Dendritic cell treated with granulocyte-macrophage colony-stimulating factor and Interleukin-4, amounts not matched to agents 40 ng/mL and 50 ng/mL, for 4 days (primary cell): ENCODE results near the gene VCX.
"Not testable (repeated sequence)": the region's sequence is repeated elsewhere in the genome, so short reads cannot be mapped to it uniquely, and the experiment has no call there.

ENCODE experiments used
- H3K27ac Mint-ChIP-seq: one replicate; pipeline ENCODE4 v1.8.0; 2022; ENCODE audit warnings: mild to moderate bottlenecking, mixed read lengths
- H3K27me3 Mint-ChIP-seq: one replicate; pipeline ENCODE4 v1.8.0; 2022; ENCODE audit warnings: mild to moderate bottlenecking, mixed read lengths
- H3K36me3 Mint-ChIP-seq: one replicate; pipeline ENCODE4 v1.8.0; 2022; ENCODE audit warnings: low read depth, mixed read lengths
- H3K4me1 Mint-ChIP-seq: one replicate; pipeline ENCODE4 v1.8.0; 2022; ENCODE audit warnings: low read depth, mixed read lengths
- H3K4me3 Mint-ChIP-seq: one replicate; pipeline ENCODE4 v1.8.0; 2022; ENCODE audit warnings: mild to moderate bottlenecking, moderate library complexity, mixed read lengths
- H3K9me3 Mint-ChIP-seq: one replicate; pipeline ENCODE4 v1.8.0; 2022; ENCODE audit warnings: mixed read lengths
- intact Hi-C: fragments of 100-400 bp; cut with micrococcal nuclease; formaldehyde crosslinking; loops from one replicate; pipeline ENCODE4 v1.15.0; 2022

The VCX gene

GRCh38 chrX:7842871-7843270, at the start of gene VCX:
VCX (plus strand) TSS chrX:7843171; CDS start chrX:7843204, 33 bp downstream.
- H3K4me3 Mint-ChIP-seq, H3K9me3 Mint-ChIP-seq, H3K27ac Mint-ChIP-seq, H3K4me1 Mint-ChIP-seq, H3K27me3 Mint-ChIP-seq, H3K36me3 Mint-ChIP-seq, intact Hi-C loops: not testable (repeated sequence)

GRCh38 chrX:7798327-7798726, 44.6 kb upstream of the VCX start:
- Mint-ChIP-seq H3K27ac (no peak overlapping the region), H3K27me3 (no peaks in the 10 kb centered on the region), H3K9me3 (peaks cover 13% of the 10 kb centered on the region), H3K4me1 (no peaks in the 10 kb centered on the region), H3K4me3 (no peak overlapping the region), H3K36me3 (no peaks in the 10 kb centered on the region)
- intact Hi-C loops: no loop called here

GRCh38 chrX:7801711-7802110, 41.3 kb upstream of the VCX start:
- Mint-ChIP-seq H3K27me3 (no peaks in the 10 kb centered on the region), H3K36me3 (no peaks in the 10 kb centered on the region), H3K4me3 (no peak overlapping the region), H3K4me1 (no peaks in the 10 kb centered on the region), H3K9me3 (peaks cover 18% of the 10 kb centered on the region), H3K27ac (no peak overlapping the region)
- intact Hi-C loops: no loop called here

- H3K9me3 Mint-ChIP-seq: peaks cover 9% of the 10 kb centered on the region
- H3K36me3 Mint-ChIP-seq: no peaks in the 10 kb centered on the region
- no peak overlapping the region for H3K4me3 Mint-ChIP-seq
- no peaks in the 10 kb centered on the region for H3K27me3 Mint-ChIP-seq
- H3K4me1 Mint-ChIP-seq: no peaks in the 10 kb centered on the region
- H3K27ac Mint-ChIP-seq: no peak overlapping the region
- intact Hi-C loops: no loop called here
Measured at GRCh38 chrX:7815166-7815805, 27.7 kb upstream of the VCX start.

GRCh38 chrX:7828594-7828993, 14.4 kb upstream of the VCX start:
- Mint-ChIP-seq H3K9me3 (no peaks in the 10 kb centered on the region), H3K36me3 (no peaks in the 10 kb centered on the region), H3K27ac (no peak overlapping the region), H3K27me3 (no peaks in the 10 kb centered on the region), H3K4me1 (no peaks in the 10 kb centered on the region), H3K4me3 (no peak overlapping the region)
- intact Hi-C loops: no loop called here

GRCh38 chrX:7841084-7841805, 1.7 kb upstream of the VCX start:
- H3K27ac Mint-ChIP-seq: no peak overlapping the region
- peaks cover 10% of the 10 kb centered on the region for H3K9me3 Mint-ChIP-seq
- no peak overlapping the region for H3K4me3 Mint-ChIP-seq
- H3K36me3 Mint-ChIP-seq: no peaks in the 10 kb centered on the region
- no peaks in the 10 kb centered on the region for H3K4me1 Mint-ChIP-seq
- H3K27me3 Mint-ChIP-seq: no peaks in the 10 kb centered on the region
- intact Hi-C loops: no loop called here

- Mint-ChIP-seq H3K4me1 (no peaks in the 10 kb centered on the region), H3K4me3 (no peak overlapping the region), H3K27me3 (no peaks in the 10 kb centered on the region), H3K36me3 (no peaks in the 10 kb centered on the region), H3K27ac (no peak overlapping the region), H3K9me3 (no peaks in the 10 kb centered on the region)
- intact Hi-C loops: no loop called here
Measured at GRCh38 chrX:7852166-7852565, 9.2 kb downstream of the VCX start.

- Mint-ChIP-seq H3K4me1 (no peaks in the 10 kb centered on the region), H3K4me3 (no peak overlapping the region), H3K27me3 (no peaks in the 10 kb centered on the region), H3K36me3 (no peaks in the 10 kb centered on the region), H3K9me3 (no peaks in the 10 kb centered on the region), H3K27ac (no peak overlapping the region)
- intact Hi-C loops: no loop called here
Measured at GRCh38 chrX:7872042-7872441, 29.1 kb downstream of the VCX start.

- Mint-ChIP-seq H3K36me3 (no peaks in the 10 kb centered on the region), H3K4me1 (no peaks in the 10 kb centered on the region)
- intact Hi-C loops: no loop called here
Measured at GRCh38 chrX:7876957-7877356, 34.0 kb downstream of the VCX start.

GRCh38 chrX:7889135-7889534, 46.2 kb downstream of the VCX start:
- Mint-ChIP-seq H3K4me3 (no peak overlapping the region), H3K27ac (no peak overlapping the region)

More at GRCh38 chrX:7876957-7877356, 34.0 kb downstream of the VCX start:
- no peaks in the 10 kb centered on the region for H3K9me3 Mint-ChIP-seq
- H3K4me3 Mint-ChIP-seq: no peak overlapping the region
- no peaks in the 10 kb centered on the region for H3K27me3 Mint-ChIP-seq
- no peak overlapping the region for H3K27ac Mint-ChIP-seq

GRCh38 chrX:7889680-7890079, 46.7 kb downstream of the VCX start:
- Mint-ChIP-seq H3K27me3 (no peaks in the 10 kb centered on the region), H3K27ac (no peak overlapping the region), H3K9me3 (peaks cover 22% of the 10 kb centered on the region), H3K4me1 (peaks cover 5% of the 10 kb centered on the region), H3K36me3 (no peaks in the 10 kb centered on the region), H3K4me3 (no peak overlapping the region)
- intact Hi-C loops: no loop called here

More at GRCh38 chrX:7889135-7889534, 46.2 kb downstream of the VCX start:
- H3K9me3 Mint-ChIP-seq: peaks cover 22% of the 10 kb centered on the region
- H3K36me3 Mint-ChIP-seq: no peaks in the 10 kb centered on the region
- intact Hi-C loops: no loop called here
- H3K27me3 Mint-ChIP-seq: no peaks in the 10 kb centered on the region
- peaks cover 5% of the 10 kb centered on the region for H3K4me1 Mint-ChIP-seq

- Mint-ChIP-seq H3K27ac (no peak overlapping the region), H3K36me3 (no peaks in the 10 kb centered on the region), H3K4me1 (peaks cover 1% of the 10 kb centered on the region), H3K4me3 (no peak overlapping the region), H3K9me3 (peaks cover 15% of the 10 kb centered on the region), H3K27me3 (no peaks in the 10 kb centered on the region)
- intact Hi-C loops: no loop called here
Measured at GRCh38 chrX:7891928-7892327, 49.0 kb downstream of the VCX start.
